Glutamatergic neuron (in vitro differentiated cells): ENCODE data around the gene ARSK. TPM values are rescaled to one million over a fixed set of nuclear protein-coding genes. Genes with fewer than 3 reads are reported as not detected.

Experiments used
- DNase-seq: peaks from one replicate; pipeline ENCODE4 v3.0.0; 2022
- H3K27ac Mint-ChIP-seq: one replicate; pipeline ENCODE4 v1.8.0; 2020; ENCODE audit warnings: mild to moderate bottlenecking, mixed read lengths, inconsistent platforms; ENCODE audit not compliant: unreplicated experiment
- H3K27me3 Mint-ChIP-seq: one replicate; pipeline ENCODE4 v1.8.0; 2020; ENCODE audit warnings: mild to moderate bottlenecking, moderate library complexity, mixed read lengths, inconsistent platforms; ENCODE audit not compliant: unreplicated experiment
- H3K36me3 Mint-ChIP-seq: one replicate; pipeline ENCODE4 v1.8.0; 2020; ENCODE audit warnings: mild to moderate bottlenecking, mixed read lengths, inconsistent platforms; ENCODE audit not compliant: unreplicated experiment
- H3K4me1 Mint-ChIP-seq: one replicate; pipeline ENCODE4 v1.8.0; 2020; ENCODE audit warnings: mild to moderate bottlenecking, low read depth, mixed read lengths, inconsistent platforms; ENCODE audit not compliant: unreplicated experiment
- H3K4me3 Mint-ChIP-seq: one replicate; pipeline ENCODE4 v1.8.0; 2020; ENCODE audit warnings: mild to moderate bottlenecking, mixed read lengths, inconsistent platforms; ENCODE audit not compliant: unreplicated experiment
- H3K9me3 Mint-ChIP-seq: one replicate; pipeline ENCODE4 v1.8.0; 2020; ENCODE audit warnings: mild to moderate bottlenecking, moderate library complexity, mixed read lengths, inconsistent platforms; ENCODE audit not compliant: unreplicated experiment
- total RNA-seq: library from RNA; stranded (reverse); fragmentation: NEBNext Ultra II Directional; extraction: Animal tissue kit (Norgen Biotek cat#: 25700); gene quantifications from one replicate; pipeline ENCODE4 v1.2.1, GENCODE V29; 2021; ENCODE audit not compliant: unreplicated experiment
- TF ChIP-seq, protein P1 (sequence below): fragments of 200-600 bp; sonication (generic); IDR thresholded peaks from one replicate; pipeline ENCODE4 v1.5.0; 2021; ENCODE audit not compliant: partially characterized antibody, unreplicated experiment

The ARSK gene
- total RNA-seq, 1 donor from 2014 or later = 5.5 TPM

DNA sequence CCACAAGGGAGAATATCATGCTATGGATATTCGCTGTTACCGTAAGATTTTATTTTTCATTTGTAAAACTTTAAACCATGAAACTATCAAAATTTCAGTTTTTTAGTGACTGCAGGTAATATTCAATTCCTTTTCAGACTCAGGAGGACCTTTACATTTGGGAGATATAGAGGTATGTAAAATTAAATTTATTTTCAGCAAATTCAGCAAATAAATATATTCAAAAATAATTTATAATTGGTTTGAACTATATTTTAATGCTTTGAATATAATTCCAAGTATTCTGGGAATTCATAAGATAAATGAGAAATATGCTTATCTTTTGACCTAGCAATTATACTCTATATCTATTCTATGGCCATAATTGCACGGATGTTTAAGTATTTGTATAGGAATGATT lies 99.3 kb downstream of the ARSK start:
- Mint-ChIP-seq H3K9me3 (no peaks in the 10 kb centered on the region), H3K27ac (no peak overlapping the region)
- TF ChIP-seq, protein P1, sequence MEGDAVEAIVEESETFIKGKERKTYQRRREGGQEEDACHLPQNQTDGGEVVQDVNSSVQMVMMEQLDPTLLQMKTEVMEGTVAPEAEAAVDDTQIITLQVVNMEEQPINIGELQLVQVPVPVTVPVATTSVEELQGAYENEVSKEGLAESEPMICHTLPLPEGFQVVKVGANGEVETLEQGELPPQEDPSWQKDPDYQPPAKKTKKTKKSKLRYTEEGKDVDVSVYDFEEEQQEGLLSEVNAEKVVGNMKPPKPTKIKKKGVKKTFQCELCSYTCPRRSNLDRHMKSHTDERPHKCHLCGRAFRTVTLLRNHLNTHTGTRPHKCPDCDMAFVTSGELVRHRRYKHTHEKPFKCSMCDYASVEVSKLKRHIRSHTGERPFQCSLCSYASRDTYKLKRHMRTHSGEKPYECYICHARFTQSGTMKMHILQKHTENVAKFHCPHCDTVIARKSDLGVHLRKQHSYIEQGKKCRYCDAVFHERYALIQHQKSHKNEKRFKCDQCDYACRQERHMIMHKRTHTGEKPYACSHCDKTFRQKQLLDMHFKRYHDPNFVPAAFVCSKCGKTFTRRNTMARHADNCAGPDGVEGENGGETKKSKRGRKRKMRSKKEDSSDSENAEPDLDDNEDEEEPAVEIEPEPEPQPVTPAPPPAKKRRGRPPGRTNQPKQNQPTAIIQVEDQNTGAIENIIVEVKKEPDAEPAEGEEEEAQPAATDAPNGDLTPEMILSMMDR = no peak

More for the DNA sequence above, 99.3 kb downstream of the ARSK start:
- no peak for DNase-seq
- Mint-ChIP-seq H3K36me3 (no peaks in the 10 kb centered on the region), H3K4me1 (no peaks in the 10 kb centered on the region), H3K4me3 (no peak overlapping the region), H3K27me3 (no peaks in the 10 kb centered on the region)

Other genes with a start within 250 kb of the ARSK start
- gene FAM81B, start 163.7 kb upstream of the ARSK start, total RNA-seq = not detected
- 163 TPM for gene SKIC3, start 124 bp upstream of the ARSK start, total RNA-seq
- gene GPR150, start 65.0 kb downstream of the ARSK start, total RNA-seq = not detected
- gene RFESD, start 91.7 kb downstream of the ARSK start, total RNA-seq = 1.1 TPM
- gene SPATA9, start 127.9 kb downstream of the ARSK start, total RNA-seq = not detected
- 39.0 TPM for gene RHOBTB3, start 176.2 kb downstream of the ARSK start, total RNA-seq